Neural progenitor cell (in vitro differentiated cells): Measurements from ENCODE around the gene NPPB. TPM values are rescaled to one million over a fixed set of nuclear protein-coding genes. Genes with fewer than 3 reads are reported as not detected.

Experiments used
- DNase-seq: peaks from one replicate; pipeline ENCODE4 v3.0.0-alpha.2; 2016; ENCODE audit warnings: low spot score
- H2AFZ ChIP-seq: fragments of 200-600 bp; sonication (generic); replicated peaks from 2 replicates; pipeline ENCODE4 v1.6.1; 2016; ENCODE audit warnings: antibody characterized with exemption
- H3F3A ChIP-seq: fragments of 200-600 bp; sonication (generic); 2 replicates; pipeline ENCODE4 v1.6.1; 2016; ENCODE audit warnings: antibody characterized with exemption, low read depth
- H3K27ac ChIP-seq: fragments of 200-600 bp; sonication (generic); 2 replicates; pipeline ENCODE4 v1.5.1; 2016; ENCODE audit warnings: mild to moderate bottlenecking
- H3K27me3 ChIP-seq: fragments of 200-600 bp; sonication (generic); 2 replicates; pipeline ENCODE4 v1.6.1; 2016; ENCODE audit warnings: mild to moderate bottlenecking, moderate library complexity
- H3K36me3 ChIP-seq: fragments of 200-600 bp; sonication (generic); 2 replicates; pipeline ENCODE4 v1.5.1; 2016
- H3K4me1 ChIP-seq: fragments of 200-600 bp; sonication (generic); 2 replicates; pipeline ENCODE4 v1.6.1; 2016; ENCODE audit warnings: mixed run types
- H3K4me2 ChIP-seq: fragments of 200-600 bp; sonication (generic); 2 replicates; pipeline ENCODE4 v1.6.1; 2016
- H3K4me3 ChIP-seq: fragments of 200-600 bp; sonication (generic); 2 replicates; pipeline ENCODE4 v1.5.1; 2016
- H3K79me2 ChIP-seq: fragments of 200-600 bp; sonication (generic); 2 replicates; pipeline ENCODE4 v1.6.1; 2016; ENCODE audit warnings: low read depth
- H3K9ac ChIP-seq: fragments of 200-600 bp; sonication (generic); 2 replicates; pipeline ENCODE4 v1.6.1; 2016
- H3K9me3 ChIP-seq: fragments of 200-600 bp; sonication (generic); 2 replicates; pipeline ENCODE4 v1.5.1; 2016; ENCODE audit warnings: low read depth
- H4K20me1 ChIP-seq: fragments of 200-600 bp; sonication (generic); 2 replicates; pipeline ENCODE4 v1.6.1; 2016; ENCODE audit warnings: low read depth
- H3K27ac Mint-ChIP-seq: 3 replicates; pipeline ENCODE4 v1.8.0; 2021; ENCODE audit warnings: mixed read lengths
- H3K27me3 Mint-ChIP-seq: 2 replicates; pipeline ENCODE4 v1.8.0; 2022; ENCODE audit warnings: low read depth, mild to moderate bottlenecking, inconsistent platforms, moderate library complexity, mixed read lengths; ENCODE audit not compliant: insufficient read depth
- H3K36me3 Mint-ChIP-seq: 3 replicates; pipeline ENCODE4 v1.8.0; 2021; ENCODE audit warnings: mixed read lengths
- H3K4me1 Mint-ChIP-seq: 3 replicates; pipeline ENCODE4 v1.8.0; 2021; ENCODE audit warnings: mixed read lengths
- H3K4me3 Mint-ChIP-seq: 3 replicates; pipeline ENCODE4 v1.8.0; 2021; ENCODE audit warnings: mild to moderate bottlenecking, moderate library complexity, mixed read lengths
- H3K9me3 Mint-ChIP-seq: 3 replicates; pipeline ENCODE4 v1.8.0; 2020; ENCODE audit warnings: mixed read lengths
- EZH2 ChIP-seq: fragments of 200-600 bp; sonication (generic); IDR thresholded peaks from 2 replicates; pipeline ENCODE4 v1.6.1; 2017; ENCODE audit warnings: antibody characterized with exemption, mild to moderate bottlenecking, moderate library complexity
- EZH2phosphoT487 ChIP-seq: fragments of 200-600 bp; sonication (generic); IDR thresholded peaks from 2 replicates; pipeline ENCODE4 v1.6.1; 2017; ENCODE audit warnings: antibody characterized with exemption
- total RNA-seq: library from RNA; depleted of rRNA; stranded (reverse); fragments of >200 nt; gene quantifications from 2 replicates; pipeline ENCODE4 v1.2.3, GENCODE V29; 2015; ENCODE audit warnings: low replicate concordance
- TF ChIP-seq, protein P1 (sequence below): fragments of 200-600 bp; sonication (generic); IDR thresholded peaks from 2 replicates; pipeline ENCODE4 v1.5.1; 2017; ENCODE audit warnings: antibody characterized with exemption, mild to moderate bottlenecking

The NPPB gene
- total RNA-seq, 1 donor from 2014 or later: not detected

DNA sequence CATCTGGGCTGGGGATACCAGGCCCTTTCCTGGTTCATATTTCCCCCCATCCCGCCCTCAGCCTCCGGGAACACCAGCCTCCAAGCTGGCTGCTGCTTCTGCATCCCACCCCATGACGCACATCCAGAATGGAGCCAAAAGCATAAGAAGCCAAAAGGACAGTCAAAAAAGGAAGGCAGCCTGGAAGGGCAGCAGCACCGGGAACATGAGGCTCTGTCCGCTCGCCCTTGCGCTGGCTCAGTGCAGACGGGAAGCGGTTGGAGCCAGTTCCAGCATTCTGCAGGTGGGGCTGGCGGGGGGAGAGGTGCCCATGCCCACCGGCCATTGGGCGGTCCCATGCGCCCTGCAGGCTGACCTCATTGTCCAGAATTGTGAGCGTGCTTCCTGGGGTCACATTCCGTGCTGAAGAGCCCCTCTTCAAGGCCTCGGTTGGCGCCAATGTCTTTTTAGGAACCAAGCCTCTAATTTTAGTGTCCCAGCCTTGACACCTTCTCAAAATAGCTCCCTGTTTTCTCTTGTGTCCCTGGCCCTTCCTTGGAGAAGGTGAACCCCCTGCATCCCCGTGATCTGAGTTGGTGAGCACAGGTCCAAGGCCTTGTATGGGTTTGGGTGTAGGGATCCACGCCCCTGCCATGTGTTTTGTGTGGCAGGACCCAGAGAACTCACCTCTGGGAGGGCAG, 28.4 kb upstream of the NPPB start:
- H3K27me3 Mint-ChIP-seq: no peaks in the 10 kb centered on the region
- H3K4me1 Mint-ChIP-seq: peaks cover 5% of the 10 kb centered on the region
- Histone ChIP-seq H3K79me2 (no peaks in the 10 kb centered on the region), H3K27ac (no peak overlapping the region), H3K36me3 (no peaks in the 10 kb centered on the region), H3K27me3 (no peaks in the 10 kb centered on the region), H3F3A (no peaks in the 10 kb centered on the region), H4K20me1 (no peaks in the 10 kb centered on the region), H2AFZ (no peak overlapping the region), H3K4me1 (no peaks in the 10 kb centered on the region), H3K9ac (no peak overlapping the region), H3K4me2 (no peak overlapping the region), H3K4me3 (no peak overlapping the region), H3K9me3 (no peaks in the 10 kb centered on the region)
- DNase-seq: no peak
- no peaks in the 10 kb centered on the region for H3K36me3 Mint-ChIP-seq
- no peak overlapping the region for H3K4me3 Mint-ChIP-seq
- H3K9me3 Mint-ChIP-seq: no peaks in the 10 kb centered on the region
- TF ChIP-seq EZH2phosphoT487: no peak
- TF ChIP-seq, protein P1, sequence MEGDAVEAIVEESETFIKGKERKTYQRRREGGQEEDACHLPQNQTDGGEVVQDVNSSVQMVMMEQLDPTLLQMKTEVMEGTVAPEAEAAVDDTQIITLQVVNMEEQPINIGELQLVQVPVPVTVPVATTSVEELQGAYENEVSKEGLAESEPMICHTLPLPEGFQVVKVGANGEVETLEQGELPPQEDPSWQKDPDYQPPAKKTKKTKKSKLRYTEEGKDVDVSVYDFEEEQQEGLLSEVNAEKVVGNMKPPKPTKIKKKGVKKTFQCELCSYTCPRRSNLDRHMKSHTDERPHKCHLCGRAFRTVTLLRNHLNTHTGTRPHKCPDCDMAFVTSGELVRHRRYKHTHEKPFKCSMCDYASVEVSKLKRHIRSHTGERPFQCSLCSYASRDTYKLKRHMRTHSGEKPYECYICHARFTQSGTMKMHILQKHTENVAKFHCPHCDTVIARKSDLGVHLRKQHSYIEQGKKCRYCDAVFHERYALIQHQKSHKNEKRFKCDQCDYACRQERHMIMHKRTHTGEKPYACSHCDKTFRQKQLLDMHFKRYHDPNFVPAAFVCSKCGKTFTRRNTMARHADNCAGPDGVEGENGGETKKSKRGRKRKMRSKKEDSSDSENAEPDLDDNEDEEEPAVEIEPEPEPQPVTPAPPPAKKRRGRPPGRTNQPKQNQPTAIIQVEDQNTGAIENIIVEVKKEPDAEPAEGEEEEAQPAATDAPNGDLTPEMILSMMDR: no peak
- TF ChIP-seq EZH2: no peak
- H3K27ac Mint-ChIP-seq: no peak overlapping the region

DNA sequence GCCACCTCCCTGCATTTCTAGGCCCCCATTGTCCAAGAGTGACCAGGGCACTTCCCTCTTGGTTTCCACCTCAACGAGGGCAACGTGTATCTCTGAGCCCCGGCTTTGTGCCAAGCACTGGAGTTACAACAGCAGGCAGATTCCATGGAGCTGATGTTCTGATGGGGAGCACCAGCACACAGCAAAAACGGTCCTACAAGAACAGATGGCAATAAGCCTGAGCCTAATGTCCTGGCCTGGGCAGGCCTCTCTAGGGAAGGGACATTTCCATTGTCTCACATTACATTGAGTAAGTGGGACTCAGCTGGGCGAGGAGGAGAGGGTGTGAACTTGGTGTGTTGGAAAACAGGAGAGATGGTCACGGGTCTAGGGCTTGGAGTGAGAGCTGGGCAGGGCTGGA, 27.2 kb upstream of the NPPB start:
- no peak for DNase-seq
- peaks cover 6% of the 10 kb centered on the region for H3K27me3 Mint-ChIP-seq
- Histone ChIP-seq H2AFZ (no peak overlapping the region), H3K9ac (no peak overlapping the region), H3K27me3 (no peaks in the 10 kb centered on the region), H3K9me3 (no peaks in the 10 kb centered on the region), H3K36me3 (no peaks in the 10 kb centered on the region), H3K4me3 (no peak overlapping the region), H3K4me1 (no peaks in the 10 kb centered on the region), H3K79me2 (no peaks in the 10 kb centered on the region), H4K20me1 (no peaks in the 10 kb centered on the region), H3K4me2 (no peak overlapping the region), H3F3A (no peaks in the 10 kb centered on the region), H3K27ac (no peak overlapping the region)
- H3K27ac Mint-ChIP-seq: no peak overlapping the region
- TF ChIP-seq, protein P1: no peak
- TF ChIP-seq EZH2phosphoT487 (no peak), EZH2 (no peak)
- H3K9me3 Mint-ChIP-seq: no peaks in the 10 kb centered on the region
- H3K4me3 Mint-ChIP-seq: no peak overlapping the region
- peaks cover 8% of the 10 kb centered on the region for H3K4me1 Mint-ChIP-seq
- H3K36me3 Mint-ChIP-seq: no peaks in the 10 kb centered on the region

DNA sequence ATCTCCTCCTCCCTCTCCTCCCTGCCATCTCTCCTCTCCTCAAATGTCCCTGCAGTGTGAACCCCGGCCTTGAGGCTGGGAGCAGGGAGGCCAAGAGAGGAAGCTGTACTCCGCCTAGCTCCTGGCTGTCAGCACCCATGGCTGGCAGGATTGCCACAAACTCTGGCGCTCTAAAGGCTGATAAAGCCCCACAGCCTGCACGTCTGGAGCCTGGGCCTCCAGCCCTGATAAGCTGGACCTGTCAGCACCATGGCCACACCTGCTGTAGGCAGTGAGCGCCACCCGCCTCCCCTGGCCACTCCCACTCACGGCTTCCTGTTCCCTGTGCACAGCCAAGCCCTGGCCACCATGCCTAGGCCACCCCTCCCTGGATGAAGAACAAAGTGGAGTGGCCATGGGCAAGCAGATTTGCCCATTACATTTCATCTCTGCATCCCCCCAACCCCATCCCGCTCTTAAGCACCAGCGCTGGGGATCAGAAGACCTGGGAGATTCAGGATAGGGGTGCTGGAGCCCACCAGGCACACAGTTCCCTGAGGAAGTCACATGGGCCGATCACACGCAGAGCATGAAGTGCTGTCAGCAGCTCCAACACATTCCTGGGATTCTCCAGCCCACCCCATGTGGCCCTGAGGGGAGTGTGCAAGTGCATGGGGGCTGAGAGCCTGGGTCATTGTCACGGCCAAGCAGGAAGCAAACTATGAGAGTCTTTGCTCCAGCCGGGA, 24.2 kb upstream of the NPPB start:
- no peak overlapping the region for H2AFZ ChIP-seq
- H3K79me2 ChIP-seq: no peaks in the 10 kb centered on the region
- H3K4me1 ChIP-seq: no peaks in the 10 kb centered on the region
- no peak overlapping the region for H3K4me3 Mint-ChIP-seq
- H3K27me3 Mint-ChIP-seq: peaks cover 6% of the 10 kb centered on the region
- H3F3A ChIP-seq: no peaks in the 10 kb centered on the region
- H3K4me1 Mint-ChIP-seq: peaks cover 11% of the 10 kb centered on the region
- no peaks in the 10 kb centered on the region for H3K9me3 Mint-ChIP-seq
- no peaks in the 10 kb centered on the region for H3K36me3 Mint-ChIP-seq
- no peaks in the 10 kb centered on the region for H4K20me1 ChIP-seq
- H3K9ac ChIP-seq: no peak overlapping the region
- DNase-seq: no peak
- TF ChIP-seq, protein P1: no peak
- TF ChIP-seq EZH2: no peak
- no peak for TF ChIP-seq EZH2phosphoT487
- no peak overlapping the region for H3K27ac Mint-ChIP-seq
- no peak overlapping the region for H3K4me2 ChIP-seq
- no peaks in the 10 kb centered on the region for H3K36me3 ChIP-seq
- no peaks in the 10 kb centered on the region for H3K9me3 ChIP-seq
- H3K27me3 ChIP-seq: no peaks in the 10 kb centered on the region
- no peak overlapping the region for H3K4me3 ChIP-seq
- H3K27ac ChIP-seq: no peak overlapping the region
